D721Med (cell line): Measurements from ENCODE around the gene IMP4.

Experiments used
- DNase-seq: peaks from one replicate; pipeline ENCODE4 v3.0.0; 2011; ENCODE audit warnings: low spot score; ENCODE audit not compliant: insufficient read length
- FAIRE-seq: peaks from 2 replicates; lab custom pipeline; 2011; peaks lifted over from hg19 to GRCh38; lab: Jason Lieb, UNC
- TF ChIP-seq, protein P1 (sequence below): IDR thresholded peaks from 2 replicates; pipeline ENCODE4 v1.5.1; 2012; ENCODE audit warnings: mild to moderate bottlenecking, control low read depth; ENCODE audit not compliant: insufficient read depth; ENCODE audit errors: missing control alignments

Gene IMP4

DNA sequence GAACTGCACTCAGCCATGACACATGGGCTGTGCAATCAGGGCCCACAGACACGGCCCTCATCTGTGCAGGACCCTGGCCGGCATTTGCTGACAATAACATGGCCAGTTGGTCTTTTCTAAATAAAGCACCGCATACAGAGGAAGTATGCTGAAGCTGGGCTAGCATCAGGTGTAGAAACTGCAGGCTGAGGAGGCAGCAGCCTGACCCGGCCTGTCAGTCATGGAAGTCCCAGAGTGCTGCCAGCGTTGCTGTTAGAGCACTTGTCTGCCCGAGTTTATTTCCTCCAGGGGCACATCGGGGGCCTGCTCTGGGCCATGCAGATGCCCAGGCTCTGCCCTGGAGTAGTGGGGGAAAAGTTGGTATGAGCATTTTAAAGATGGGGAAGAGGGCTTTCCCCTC is 9.0 kb downstream of the IMP4 start:
- FAIRE-seq (no peak), DNase-seq (no peak)
- TF ChIP-seq, protein P1, sequence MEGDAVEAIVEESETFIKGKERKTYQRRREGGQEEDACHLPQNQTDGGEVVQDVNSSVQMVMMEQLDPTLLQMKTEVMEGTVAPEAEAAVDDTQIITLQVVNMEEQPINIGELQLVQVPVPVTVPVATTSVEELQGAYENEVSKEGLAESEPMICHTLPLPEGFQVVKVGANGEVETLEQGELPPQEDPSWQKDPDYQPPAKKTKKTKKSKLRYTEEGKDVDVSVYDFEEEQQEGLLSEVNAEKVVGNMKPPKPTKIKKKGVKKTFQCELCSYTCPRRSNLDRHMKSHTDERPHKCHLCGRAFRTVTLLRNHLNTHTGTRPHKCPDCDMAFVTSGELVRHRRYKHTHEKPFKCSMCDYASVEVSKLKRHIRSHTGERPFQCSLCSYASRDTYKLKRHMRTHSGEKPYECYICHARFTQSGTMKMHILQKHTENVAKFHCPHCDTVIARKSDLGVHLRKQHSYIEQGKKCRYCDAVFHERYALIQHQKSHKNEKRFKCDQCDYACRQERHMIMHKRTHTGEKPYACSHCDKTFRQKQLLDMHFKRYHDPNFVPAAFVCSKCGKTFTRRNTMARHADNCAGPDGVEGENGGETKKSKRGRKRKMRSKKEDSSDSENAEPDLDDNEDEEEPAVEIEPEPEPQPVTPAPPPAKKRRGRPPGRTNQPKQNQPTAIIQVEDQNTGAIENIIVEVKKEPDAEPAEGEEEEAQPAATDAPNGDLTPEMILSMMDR, result no peak

DNA sequence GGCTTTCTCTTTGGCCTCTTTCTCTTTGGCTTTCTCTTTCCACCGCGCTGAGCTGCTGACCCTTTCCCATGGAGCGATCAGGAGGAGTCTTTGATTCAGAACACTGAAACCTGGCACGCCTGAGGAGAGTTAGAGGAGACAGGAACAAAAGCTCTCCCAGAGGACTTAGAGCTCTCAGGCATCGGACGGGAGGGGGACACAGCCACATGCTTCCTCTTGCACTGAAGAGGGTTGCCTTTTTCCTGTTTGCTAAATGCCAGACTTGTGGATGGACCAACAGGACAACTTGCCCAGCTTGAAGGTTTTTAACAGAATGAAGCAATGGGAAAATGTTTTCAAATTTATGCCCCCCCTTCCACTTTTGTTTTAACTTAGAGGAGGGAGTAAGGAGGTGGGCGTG is 9.5 kb downstream of the IMP4 start:
- TF ChIP-seq, protein P1, result no peak
- FAIRE-seq (no peak), DNase-seq (no peak)

DNA sequence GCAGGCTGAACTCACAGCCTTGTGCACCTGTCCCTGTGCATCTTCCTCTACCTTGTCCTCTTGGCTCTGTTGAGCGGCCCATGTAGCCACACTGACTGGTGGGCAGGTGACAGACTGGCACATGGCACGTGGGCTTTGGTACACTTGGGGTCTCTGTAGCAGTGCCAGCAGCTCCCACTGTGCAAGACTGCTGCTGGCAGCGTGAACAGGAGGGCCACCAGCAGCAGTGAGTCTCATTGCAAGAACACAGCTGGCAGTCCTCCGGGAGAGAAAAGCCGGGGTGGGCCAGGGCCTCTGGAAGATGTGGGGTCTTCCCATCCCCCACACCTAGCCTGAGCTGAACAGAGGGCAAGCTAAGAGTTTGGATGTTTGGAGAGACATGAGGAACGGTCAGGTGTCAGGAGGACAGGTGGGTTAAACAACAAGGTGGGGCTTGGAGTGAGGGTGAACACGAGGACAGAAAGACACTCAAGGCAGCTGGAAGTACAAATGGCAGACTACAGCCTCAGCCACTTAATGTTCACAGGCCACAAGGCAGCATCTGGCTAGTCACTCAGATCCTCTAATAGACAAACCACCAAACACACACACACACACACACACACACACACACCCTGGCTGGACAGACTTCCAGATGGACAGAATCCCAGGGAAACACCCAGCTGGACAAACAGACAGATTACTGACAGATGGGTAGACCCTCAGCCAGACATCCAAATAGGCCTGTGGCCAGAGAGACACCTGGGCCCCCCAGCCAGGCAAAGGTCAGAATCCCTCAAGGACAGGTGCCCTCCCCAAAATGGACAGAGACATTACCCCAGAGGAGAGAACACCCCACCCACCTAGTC is 10.8 kb downstream of the IMP4 start:
- FAIRE-seq, result no peak
- DNase-seq, result no peak

DNA sequence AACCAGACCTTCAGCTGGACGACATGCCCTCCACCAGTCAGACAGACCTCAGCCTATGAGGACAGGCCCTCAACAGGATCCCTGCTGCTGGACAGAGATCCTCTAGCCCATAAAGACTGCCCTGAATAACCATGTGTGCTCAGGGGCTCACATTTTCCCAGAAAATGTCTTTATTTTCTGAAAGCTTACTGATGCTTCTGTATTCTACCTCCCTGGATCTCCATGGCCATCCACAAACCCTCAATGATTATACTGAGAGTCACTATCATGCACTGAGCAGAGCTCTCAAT is 11.4 kb downstream of the IMP4 start:
- FAIRE-seq, result no peak
- no peak for DNase-seq
- TF ChIP-seq, protein P1, result no peak

More for the DNA sequence above, 10.8 kb downstream of the IMP4 start:
- TF ChIP-seq, protein P1, result no peak

DNA sequence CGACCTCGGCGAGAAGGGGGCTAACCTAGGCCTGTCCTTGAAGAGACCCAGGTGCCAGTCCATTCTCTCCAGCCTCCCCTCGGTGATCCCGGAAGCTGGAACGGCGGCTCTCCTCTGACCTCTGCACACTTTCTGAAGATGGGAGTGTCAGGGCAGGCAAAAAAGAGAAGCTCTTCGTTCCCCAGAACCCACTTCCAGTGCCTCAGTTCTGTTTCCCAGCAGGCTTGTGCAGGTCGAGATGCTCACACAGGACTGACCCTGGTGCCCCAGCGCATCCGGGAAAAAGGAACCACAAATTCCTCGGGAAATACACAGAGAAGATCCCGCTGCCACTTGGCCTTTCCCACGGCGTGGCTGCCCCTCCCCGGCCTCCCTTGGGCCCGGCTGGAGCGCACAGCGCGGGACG is 12.5 kb downstream of the IMP4 start:
- TF ChIP-seq, protein P1, result no peak
- DNase-seq (no peak), FAIRE-seq (no peak)

DNA sequence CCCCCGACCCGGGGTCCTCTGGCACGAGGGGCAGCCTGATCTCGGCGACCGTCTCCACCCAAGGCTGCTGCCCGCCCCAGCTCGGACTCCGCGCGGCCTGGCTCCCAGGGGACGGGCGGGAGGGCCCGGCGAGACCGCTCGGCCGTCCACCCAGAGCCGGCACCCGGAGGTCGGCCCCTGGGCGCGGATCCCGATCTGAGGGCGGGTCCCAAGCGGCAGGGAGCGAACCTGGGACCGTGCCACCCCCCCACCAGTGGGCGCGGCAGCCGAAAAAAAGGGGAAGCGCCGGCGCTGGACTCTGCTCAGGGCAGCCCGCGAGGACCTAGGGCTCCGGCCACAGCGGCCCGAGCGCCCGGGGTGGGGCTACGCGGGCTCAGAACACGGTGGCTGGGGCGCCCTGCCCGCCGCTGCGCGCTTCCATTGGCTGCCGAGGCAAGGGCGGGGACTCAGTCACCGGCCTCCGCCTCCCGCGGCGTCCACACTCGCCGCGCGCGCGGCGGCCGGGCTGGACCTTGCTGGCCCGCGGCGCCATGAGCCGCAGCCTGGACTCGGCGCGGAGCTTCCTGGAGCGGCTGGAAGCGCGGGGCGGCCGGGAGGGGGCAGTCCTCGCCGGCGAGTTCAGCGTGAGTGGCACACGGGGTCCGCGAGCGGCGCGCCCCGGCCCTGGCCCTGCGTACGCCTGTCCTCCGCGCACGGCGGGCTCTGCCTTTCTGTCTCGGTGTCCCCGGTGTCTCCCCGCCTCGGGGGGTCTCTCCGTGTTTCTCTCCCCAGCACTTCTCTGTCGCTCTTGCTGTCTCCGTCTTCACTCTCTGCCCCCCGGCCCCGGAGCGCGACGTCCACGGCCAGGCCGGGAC is 13.1 kb downstream of the IMP4 start, which contains the start of gene PTPN18:
TSS of gene PTPN18 (plus strand) at position 479 of the 854 bp plus-strand sequence. CDS start at position 531, 52 bp downstream.
- DNase-seq (peak; percentile 69), FAIRE-seq (no peak)
- TF ChIP-seq, protein P1, result peak; percentile 31
